Measurements from ENCODE around the gene TET1.

The TET1 gene

GRCh38 chr10:68566351-68566750 is 6.2 kb downstream of the TET1 start:
- Histone ChIP-seq H2AFZ (ENCODE audit: low read depth, low read length, severe bottlenecking) (no peak overlapping the region), H3K27ac (ENCODE audit: low read depth, low read length) (no peak overlapping the region), H3K79me2 (ENCODE audit: insufficient read depth, low read length) (no peaks in the 10 kb centered on the region), H3K4me2 (ENCODE audit: low read depth, low read length, poor library complexity, severe bottlenecking) (no peak overlapping the region), H3K9me2 (replicated peaks; ENCODE audit: insufficient read depth, low read length) (no peaks in the 10 kb centered on the region), H3K4me3 (ENCODE audit: insufficient read depth, low read length, poor library complexity, severe bottlenecking) (no peak overlapping the region), H3F3A (ENCODE audit: insufficient read depth) (no peaks in the 10 kb centered on the region), H4K20me1 (ENCODE audit: low read depth, low read length) (no peaks in the 10 kb centered on the region), H3K27me3 (ENCODE audit: low read length) (no peaks in the 10 kb centered on the region), H3K9me3 (ENCODE audit: insufficient read depth, low read length) (no peaks in the 10 kb centered on the region), H3K9ac (ENCODE audit: low read length) (no peak overlapping the region), H3K36me3 (ENCODE audit: low read length) (no peaks in the 10 kb centered on the region)
- TF ChIP-seq EZH2phosphoT487 (conservative IDR thresholded peaks at IDR 0.05; ENCODE audit: low read length), result no peak
- TF ChIP-seq, protein P1, sequence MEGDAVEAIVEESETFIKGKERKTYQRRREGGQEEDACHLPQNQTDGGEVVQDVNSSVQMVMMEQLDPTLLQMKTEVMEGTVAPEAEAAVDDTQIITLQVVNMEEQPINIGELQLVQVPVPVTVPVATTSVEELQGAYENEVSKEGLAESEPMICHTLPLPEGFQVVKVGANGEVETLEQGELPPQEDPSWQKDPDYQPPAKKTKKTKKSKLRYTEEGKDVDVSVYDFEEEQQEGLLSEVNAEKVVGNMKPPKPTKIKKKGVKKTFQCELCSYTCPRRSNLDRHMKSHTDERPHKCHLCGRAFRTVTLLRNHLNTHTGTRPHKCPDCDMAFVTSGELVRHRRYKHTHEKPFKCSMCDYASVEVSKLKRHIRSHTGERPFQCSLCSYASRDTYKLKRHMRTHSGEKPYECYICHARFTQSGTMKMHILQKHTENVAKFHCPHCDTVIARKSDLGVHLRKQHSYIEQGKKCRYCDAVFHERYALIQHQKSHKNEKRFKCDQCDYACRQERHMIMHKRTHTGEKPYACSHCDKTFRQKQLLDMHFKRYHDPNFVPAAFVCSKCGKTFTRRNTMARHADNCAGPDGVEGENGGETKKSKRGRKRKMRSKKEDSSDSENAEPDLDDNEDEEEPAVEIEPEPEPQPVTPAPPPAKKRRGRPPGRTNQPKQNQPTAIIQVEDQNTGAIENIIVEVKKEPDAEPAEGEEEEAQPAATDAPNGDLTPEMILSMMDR (IDR thresholded peaks at IDR 0.05; ENCODE audit: insufficient read depth, low read length, poor library complexity, severe bottlenecking), result no peak

DNA sequence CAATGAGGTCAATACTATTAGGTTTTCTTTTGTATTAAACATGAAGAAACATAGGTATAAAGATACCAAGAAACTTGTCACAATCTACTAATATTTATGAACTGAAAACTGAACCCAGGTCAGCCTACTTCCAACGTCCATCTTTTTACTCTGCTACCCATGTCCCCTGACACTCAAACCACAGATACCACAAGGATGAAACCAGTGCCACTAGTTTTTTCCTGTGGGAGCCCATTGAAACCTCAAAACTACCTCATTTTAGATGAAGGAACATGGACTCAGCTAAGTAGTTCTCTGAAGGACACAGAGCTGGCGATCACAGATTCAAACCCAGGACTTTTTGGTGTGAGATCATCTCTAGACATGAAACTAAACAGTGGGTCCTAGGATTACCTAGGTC is 6.8 kb downstream of the TET1 start:
- Histone ChIP-seq H3K36me3 (ENCODE audit: low read length) (no peaks in the 10 kb centered on the region), H4K20me1 (ENCODE audit: low read depth, low read length) (no peaks in the 10 kb centered on the region), H3K27ac (ENCODE audit: low read depth, low read length) (no peak overlapping the region), H3K4me3 (ENCODE audit: insufficient read depth, low read length, poor library complexity, severe bottlenecking) (no peak overlapping the region), H2AFZ (ENCODE audit: low read depth, low read length, severe bottlenecking) (no peak overlapping the region), H3K79me2 (ENCODE audit: insufficient read depth, low read length) (no peaks in the 10 kb centered on the region), H3K4me2 (ENCODE audit: low read depth, low read length, poor library complexity, severe bottlenecking) (no peak overlapping the region), H3K9me3 (ENCODE audit: insufficient read depth, low read length) (no peaks in the 10 kb centered on the region), H3F3A (ENCODE audit: insufficient read depth) (no peaks in the 10 kb centered on the region), H3K9ac (ENCODE audit: low read length) (no peak overlapping the region), H3K27me3 (ENCODE audit: low read length) (no peaks in the 10 kb centered on the region), H3K9me2 (replicated peaks; ENCODE audit: insufficient read depth, low read length) (no peaks in the 10 kb centered on the region)
- no peak for TF ChIP-seq EZH2phosphoT487 (conservative IDR thresholded peaks at IDR 0.05; ENCODE audit: low read length)
- TF ChIP-seq, protein P1 (IDR thresholded peaks at IDR 0.05; ENCODE audit: insufficient read depth, low read length, poor library complexity, severe bottlenecking), result no peak

GRCh38 chr10:68572151-68572550 is 12.0 kb downstream of the TET1 start:
- Histone ChIP-seq H4K20me1 (ENCODE audit: low read depth, low read length) (no peaks in the 10 kb centered on the region), H3K4me3 (ENCODE audit: insufficient read depth, low read length, poor library complexity, severe bottlenecking) (no peak overlapping the region), H3K9me2 (replicated peaks; ENCODE audit: insufficient read depth, low read length) (no peaks in the 10 kb centered on the region), H3K36me3 (ENCODE audit: low read length) (no peaks in the 10 kb centered on the region), H3K9me3 (ENCODE audit: insufficient read depth, low read length) (no peaks in the 10 kb centered on the region), H2AFZ (ENCODE audit: low read depth, low read length, severe bottlenecking) (no peak overlapping the region), H3K27me3 (ENCODE audit: low read length) (no peaks in the 10 kb centered on the region), H3K4me2 (ENCODE audit: low read depth, low read length, poor library complexity, severe bottlenecking) (no peak overlapping the region), H3K9ac (ENCODE audit: low read length) (no peak overlapping the region), H3K79me2 (ENCODE audit: insufficient read depth, low read length) (no peaks in the 10 kb centered on the region), H3K27ac (ENCODE audit: low read depth, low read length) (no peak overlapping the region), H3F3A (ENCODE audit: insufficient read depth) (no peaks in the 10 kb centered on the region)
- TF ChIP-seq, protein P1 (IDR thresholded peaks at IDR 0.05; ENCODE audit: insufficient read depth, low read length, poor library complexity, severe bottlenecking), result no peak
- no peak for TF ChIP-seq EZH2phosphoT487 (conservative IDR thresholded peaks at IDR 0.05; ENCODE audit: low read length)
